Skeletal muscle satellite cell (primary cell): ENCODE measurements around the gene ITGB3. TPM values are rescaled to one million over a fixed set of nuclear protein-coding genes. Genes with fewer than 3 reads are reported as not detected.

Experiments
- H3K27me3 ChIP-seq: 2 replicates; pipeline ENCODE4 v1.7.0; 2013; ENCODE audit warnings: low read length; ENCODE audit not compliant: control insufficient read depth, insufficient read depth
- H3K36me3 ChIP-seq: 2 replicates; pipeline ENCODE4 v1.7.0; 2013; ENCODE audit warnings: mild to moderate bottlenecking, control low read depth, low read length; ENCODE audit not compliant: insufficient read depth
- H3K4me1 ChIP-seq: 2 replicates; pipeline ENCODE4 v1.7.0; 2013; ENCODE audit warnings: low read length; ENCODE audit not compliant: control insufficient read depth, insufficient read depth
- H3K4me2 ChIP-seq: 2 replicates; pipeline ENCODE4 v1.7.0; 2013; ENCODE audit warnings: mild to moderate bottlenecking, low read length
- H3K4me3 ChIP-seq: 2 replicates; pipeline ENCODE4 v1.7.0; 2013; ENCODE audit warnings: low read length
- H3K9ac ChIP-seq: 2 replicates; pipeline ENCODE4 v1.7.0; 2013; ENCODE audit warnings: mild to moderate bottlenecking, low read depth, low read length, moderate library complexity
- H3K9me3 ChIP-seq: replicated peaks from 2 replicates; pipeline ENCODE4 v1.7.0; 2013; ENCODE audit warnings: mild to moderate bottlenecking, control low read depth, low read length
- small RNA-seq: library from RNA; depleted of rRNA; stranded (forward); fragments of <200 nt; gene quantifications from one replicate; pipeline ENCODE3, GENCODE V24; 2012

The ITGB3 gene

DNA sequence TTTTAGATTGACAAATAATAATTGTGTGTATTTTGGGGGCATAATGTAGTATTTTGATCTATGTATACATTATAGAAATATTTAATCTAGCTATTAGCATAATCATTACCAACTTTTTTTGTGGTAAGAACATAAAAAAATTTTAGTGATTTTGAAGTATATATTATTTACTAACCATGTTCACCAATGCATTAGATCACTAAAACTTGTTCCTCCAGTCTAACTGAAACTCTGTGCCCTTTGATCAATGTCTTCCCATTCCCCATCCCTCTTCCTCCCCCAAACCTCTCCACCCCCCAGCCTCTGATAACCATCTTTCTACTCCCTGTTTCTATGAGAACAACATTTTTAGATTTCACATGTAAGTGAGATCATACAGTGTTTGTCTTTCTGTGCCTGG is 78.7 kb downstream of the ITGB3 start:
- H3K9me3 ChIP-seq, result no peaks in the 10 kb centered on the region
- H3K9ac ChIP-seq, result no peak overlapping the region
- H3K27me3 ChIP-seq, result no peaks in the 10 kb centered on the region
- H3K4me2 ChIP-seq, result no peak overlapping the region
- no peak overlapping the region for H3K4me3 ChIP-seq
- H3K36me3 ChIP-seq, result no peaks in the 10 kb centered on the region
- no peaks in the 10 kb centered on the region for H3K4me1 ChIP-seq

DNA sequence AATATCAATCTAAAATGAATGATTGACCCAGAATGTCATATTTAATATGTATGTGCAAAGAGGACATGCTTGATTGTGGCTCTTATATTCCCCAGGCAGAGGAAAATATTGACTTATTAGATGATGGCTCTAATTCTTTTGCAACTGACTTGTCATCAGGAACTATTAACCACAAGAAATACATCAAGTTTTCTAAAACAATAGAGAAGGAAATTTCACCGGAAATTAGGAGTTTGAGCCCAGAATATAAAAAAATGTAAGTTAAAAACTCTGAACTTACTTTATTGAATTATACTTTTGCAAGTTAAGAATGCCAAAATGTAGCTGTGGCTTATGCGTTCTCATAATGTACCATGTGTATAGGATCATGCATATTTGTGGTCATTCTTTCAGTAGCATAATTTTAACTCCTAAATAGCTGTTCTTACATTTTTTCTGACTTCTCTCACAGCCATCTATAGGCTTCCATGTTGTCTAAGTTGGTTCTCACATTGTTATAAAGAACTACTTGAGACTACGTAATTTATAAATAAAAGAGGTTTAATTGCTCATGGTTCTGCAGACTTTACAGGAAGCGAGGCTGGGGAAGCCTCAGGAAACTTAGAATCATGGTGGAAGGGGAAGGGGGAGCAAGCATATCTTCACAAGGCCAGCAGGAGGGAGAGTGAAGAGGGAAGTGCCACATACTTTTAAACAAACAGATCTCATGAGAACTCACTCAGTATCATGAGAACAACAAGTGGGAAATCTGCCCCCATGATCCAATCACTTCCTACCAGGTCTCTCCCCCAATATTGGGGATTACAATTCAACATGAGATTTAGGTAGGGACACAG is 81.7 kb downstream of the ITGB3 start:
- H3K27me3 ChIP-seq, result no peaks in the 10 kb centered on the region
- no peaks in the 10 kb centered on the region for H3K4me1 ChIP-seq
- no peak overlapping the region for H3K4me3 ChIP-seq
- no peaks in the 10 kb centered on the region for H3K36me3 ChIP-seq
- H3K9ac ChIP-seq, result no peak overlapping the region
- no peak overlapping the region for H3K4me2 ChIP-seq
- no peaks in the 10 kb centered on the region for H3K9me3 ChIP-seq

GRCh38 chr17:47338026-47338425 is 84.4 kb downstream of the ITGB3 start:
- Histone ChIP-seq H3K36me3 (no peaks in the 10 kb centered on the region), H3K4me1 (no peaks in the 10 kb centered on the region), H3K4me2 (no peak overlapping the region), H3K9ac (no peak overlapping the region), H3K4me3 (no peak overlapping the region), H3K27me3 (no peaks in the 10 kb centered on the region), H3K9me3 (no peaks in the 10 kb centered on the region)

DNA sequence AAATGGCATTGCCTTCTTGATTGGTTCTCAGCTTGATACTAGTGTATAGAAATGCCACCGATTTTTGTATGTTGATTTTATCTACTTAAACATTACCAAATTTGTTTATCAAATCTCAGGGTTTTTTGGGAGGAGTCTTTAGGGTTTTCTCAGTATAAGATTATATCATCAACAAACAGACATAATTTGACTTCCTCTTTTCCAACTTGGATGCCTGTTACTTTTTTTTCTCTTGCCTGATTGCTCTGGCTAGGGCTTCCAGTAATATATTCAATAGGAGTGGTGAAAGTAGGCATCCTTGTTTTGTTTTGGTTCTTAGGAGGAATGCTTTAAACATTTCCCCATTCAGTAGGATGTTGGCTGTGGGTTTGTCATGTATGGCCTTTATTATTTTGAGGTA is 99.2 kb downstream of the ITGB3 start:
- no peak overlapping the region for H3K4me2 ChIP-seq
- H3K36me3 ChIP-seq, result no peaks in the 10 kb centered on the region
- no peaks in the 10 kb centered on the region for H3K27me3 ChIP-seq
- no peaks in the 10 kb centered on the region for H3K9me3 ChIP-seq
- no peak overlapping the region for H3K4me3 ChIP-seq
- H3K9ac ChIP-seq, result no peak overlapping the region
- H3K4me1 ChIP-seq, result no peaks in the 10 kb centered on the region

DNA sequence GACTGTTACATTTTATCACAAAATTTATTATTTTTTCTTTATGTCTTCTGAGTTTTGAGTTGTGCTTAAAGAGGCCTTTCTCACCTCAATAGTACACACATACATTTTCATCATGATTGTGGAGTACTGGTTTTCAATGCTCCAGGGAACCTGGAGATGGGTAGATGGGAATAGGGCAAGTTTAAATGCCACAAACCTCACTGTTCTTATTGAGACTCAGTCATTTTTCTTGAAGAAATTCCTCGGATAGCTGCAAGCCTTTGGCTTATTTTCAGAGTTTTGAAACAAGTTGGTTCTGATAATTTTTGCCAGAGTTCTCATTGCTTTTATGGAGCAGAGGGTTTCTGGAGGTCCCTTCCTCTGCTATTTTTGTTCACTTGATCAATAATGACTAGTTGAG is 105.0 kb downstream of the ITGB3 start:
- no peak overlapping the region for H3K9ac ChIP-seq
- no peaks in the 10 kb centered on the region for H3K9me3 ChIP-seq
- H3K4me2 ChIP-seq, result no peak overlapping the region
- no peak overlapping the region for H3K4me3 ChIP-seq
- H3K4me1 ChIP-seq, result no peaks in the 10 kb centered on the region
- H3K27me3 ChIP-seq, result no peaks in the 10 kb centered on the region
- no peaks in the 10 kb centered on the region for H3K36me3 ChIP-seq

Small RNA genes within 50 kb of the gene (small RNA-seq; reads per million reads assigned to genes)
- not detected for gene RNU7-186P
